HepG2 (cell line): ENCODE results near the gene CCDC178. TPM values are rescaled to one million over a fixed set of nuclear protein-coding genes. Genes with fewer than 3 reads are reported as not detected.

Experiments
- SNAPC4 ChIP-seq: sonication (generic); formaldehyde crosslinking; IDR thresholded peaks from 2 replicates; pipeline ENCODE4 v1.4.0; 2020; ENCODE audit warnings: mild to moderate bottlenecking, missing genetic modification reagents
- ZNF142 ChIP-seq: sonication (generic); formaldehyde crosslinking; IDR thresholded peaks from 2 replicates; pipeline ENCODE4 v1.4.0; 2020; ENCODE audit warnings: missing genetic modification reagents
- ZNF263 ChIP-seq: sonication (generic); formaldehyde crosslinking; IDR thresholded peaks from 2 replicates; pipeline ENCODE4 v1.4.0; 2020; ENCODE audit warnings: missing genetic modification reagents
- polyA plus RNA-seq, 8 experiments: library from polyadenylated mRNA; depleted of rRNA in 3 of 8; stranded (reverse) in 7 of 8; unstranded in 1 of 8; fragments of >200 nt; fragmentation: Illumina TruSeq in 4 of 8; extraction: Trizol in 4 of 8; gene quantifications; 2 replicates each; pipeline versions ENCODE4 v1.2.1 to v1.2.3, GENCODE V29; 2011 to 2016; ENCODE audit warnings: low read depth in 4 of 8, missing spikeins in 1 of 8, mixed read lengths in 1 of 8; ENCODE audit not compliant: insufficient read depth in 1 of 8
- total RNA-seq, 5 experiments: library from RNA; depleted of rRNA; stranded (reverse); fragments of >200 nt; fragmentation: Illumina TruSeq; extraction: Trizol; gene quantifications; 2 replicates each; pipeline ENCODE4 v1.2.3, GENCODE V29; 2016; ENCODE audit warnings: low read depth in 1 of 5

Gene CCDC178
- total and polyA plus RNA-seq, 2 of the 13 experiments (the other 11 are each of a cell fraction or from before 2014, with no cell fraction given) = not detected

GRCh38 chr18:33232318-33232626 is 208.2 kb downstream of the CCDC178 start (continued):
- TF ChIP-seq ZNF142 (CRISPR knock-in tag) (no peak), ZNF263 (no peak), SNAPC4 (no peak)
- TF ChIP-seq, all 625 proteins: peak for 0
